Uterus (tissue), 4 donors: ENCODE measurements around the gene FYN. TPM values are rescaled to one million over a fixed set of nuclear protein-coding genes. Genes with fewer than 3 reads are reported as not detected.

Experiments used
- DNase-seq, 2 donors: peaks; one replicate each; pipeline ENCODE4 v3.0.0-alpha.2; 2019 to 2020
- H3K27ac ChIP-seq, 2 donors: fragments of 200-600 bp; sonication (generic); 1 replicate in 1 of 2; 2 replicates in 1 of 2; pipeline ENCODE4 v1.5.1; 2016 to 2018
- H3K27me3 ChIP-seq, 2 donors: fragments of 200-600 bp; sonication (generic); one replicate each; pipeline ENCODE4 v1.5.1; 2018 to 2019; ENCODE audit warnings: control low read depth in 1 of 2
- H3K36me3 ChIP-seq, 2 donors: fragments of 200-600 bp; sonication (generic); one replicate each; pipeline ENCODE4 v1.5.1; 2019; ENCODE audit warnings: control low read depth in 1 of 2
- H3K4me1 ChIP-seq, 2 donors: fragments of 200-600 bp; sonication (generic); one replicate each; pipeline ENCODE4 v1.5.1; 2018 to 2019; ENCODE audit warnings: control low read depth in 1 of 2
- H3K4me3 ChIP-seq, 2 donors: fragments of 200-600 bp; sonication (generic); 1 replicate in 1 of 2; 2 replicates in 1 of 2; pipeline ENCODE4 v1.5.1; 2018 to 2019; ENCODE audit warnings: mild to moderate bottlenecking in 1 of 2
- H3K9me3 ChIP-seq, 2 donors: fragments of 200-600 bp; sonication (generic); one replicate each; pipeline ENCODE4 v1.5.1; 2019; ENCODE audit warnings: control low read depth in 1 of 2
- POLR2A ChIP-seq, 2 donors: fragments of 450-650 bp; IDR thresholded peaks; one replicate each; pipeline ENCODE4 v1.6.1; 2016; ENCODE audit warnings: antibody characterized with exemption in 2 of 2, mild to moderate bottlenecking in 1 of 2, moderate library complexity in 1 of 2
- intact Hi-C: fragments of 100-400 bp; cut with DNase I; formaldehyde crosslinking; loops from one replicate; pipeline ENCODE4 v1.15.1; 2023; ENCODE audit warnings: low total_unique reads
- total RNA-seq, 4 donors: library from RNA; depleted of rRNA in 3 of 4; stranded (reverse); fragments of >200 nt in 3 of 4; gene quantifications; one replicate each; pipeline versions ENCODE4 v1.1.0 to v1.2.4, GENCODE V29; 2014 to 2023
- TF ChIP-seq, protein P1 (sequence below), 4 experiments: fragments of 200-600 bp in 2 of 4; fragments of 450-650 bp in 2 of 4; sonication (generic) in 2 of 4; IDR thresholded peaks; one replicate each; pipeline ENCODE4 v1.5.1; 2016 to 2019; ENCODE audit warnings: antibody characterized with exemption in 4 of 4, mild to moderate bottlenecking in 2 of 4, moderate library complexity in 1 of 4
- donor health status: DM: yes; HTN: yes; CAD: no.

Gene FYN
- total RNA-seq, 4 donors from 2014 or later = 50.7 to 208 (median 135) TPM

DNA sequence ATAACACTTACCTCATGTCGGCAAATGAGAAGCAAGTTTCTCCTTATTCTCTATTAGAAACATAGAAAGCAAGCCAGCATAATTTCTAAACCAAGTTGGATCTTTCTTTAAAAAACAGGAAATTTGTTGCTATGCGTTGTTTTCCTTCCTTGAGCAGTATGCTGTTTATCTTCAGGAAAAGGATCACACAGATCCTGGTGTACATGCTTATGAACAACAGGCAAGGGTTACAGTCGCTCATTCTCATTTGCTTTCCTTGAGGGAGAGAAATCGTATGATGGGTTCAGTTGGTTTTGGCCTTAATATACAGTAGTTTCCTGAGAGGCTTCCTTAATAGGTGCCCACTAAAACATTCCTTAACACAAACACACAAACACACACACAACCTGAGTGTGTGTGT lies 118.8 kb downstream of the FYN start:
- H3K9me3 ChIP-seq = no peaks in the 10 kb centered on the region
- H3K36me3 ChIP-seq = no peaks in the 10 kb centered on the region
- H3K4me1 ChIP-seq = no peaks in the 10 kb centered on the region
- peak overlapping the region in 1 of 2 donors; percentile 23 for H3K27ac ChIP-seq
- no peak for DNase-seq
- H3K4me3 ChIP-seq = no peak overlapping the region
- TF ChIP-seq POLR2A (IDR thresholded peaks at IDR 0.05) = no peak
- TF ChIP-seq, protein P1, sequence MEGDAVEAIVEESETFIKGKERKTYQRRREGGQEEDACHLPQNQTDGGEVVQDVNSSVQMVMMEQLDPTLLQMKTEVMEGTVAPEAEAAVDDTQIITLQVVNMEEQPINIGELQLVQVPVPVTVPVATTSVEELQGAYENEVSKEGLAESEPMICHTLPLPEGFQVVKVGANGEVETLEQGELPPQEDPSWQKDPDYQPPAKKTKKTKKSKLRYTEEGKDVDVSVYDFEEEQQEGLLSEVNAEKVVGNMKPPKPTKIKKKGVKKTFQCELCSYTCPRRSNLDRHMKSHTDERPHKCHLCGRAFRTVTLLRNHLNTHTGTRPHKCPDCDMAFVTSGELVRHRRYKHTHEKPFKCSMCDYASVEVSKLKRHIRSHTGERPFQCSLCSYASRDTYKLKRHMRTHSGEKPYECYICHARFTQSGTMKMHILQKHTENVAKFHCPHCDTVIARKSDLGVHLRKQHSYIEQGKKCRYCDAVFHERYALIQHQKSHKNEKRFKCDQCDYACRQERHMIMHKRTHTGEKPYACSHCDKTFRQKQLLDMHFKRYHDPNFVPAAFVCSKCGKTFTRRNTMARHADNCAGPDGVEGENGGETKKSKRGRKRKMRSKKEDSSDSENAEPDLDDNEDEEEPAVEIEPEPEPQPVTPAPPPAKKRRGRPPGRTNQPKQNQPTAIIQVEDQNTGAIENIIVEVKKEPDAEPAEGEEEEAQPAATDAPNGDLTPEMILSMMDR (IDR thresholded peaks at IDR 0.05) = no peak
- intact Hi-C loops = no loop called here
- H3K27me3 ChIP-seq = no peaks in the 10 kb centered on the region

GRCh38 chr6:111753573-111753972 lies 119.7 kb downstream of the FYN start:
- intact Hi-C loops = no loop called here
- no peak for DNase-seq

DNA sequence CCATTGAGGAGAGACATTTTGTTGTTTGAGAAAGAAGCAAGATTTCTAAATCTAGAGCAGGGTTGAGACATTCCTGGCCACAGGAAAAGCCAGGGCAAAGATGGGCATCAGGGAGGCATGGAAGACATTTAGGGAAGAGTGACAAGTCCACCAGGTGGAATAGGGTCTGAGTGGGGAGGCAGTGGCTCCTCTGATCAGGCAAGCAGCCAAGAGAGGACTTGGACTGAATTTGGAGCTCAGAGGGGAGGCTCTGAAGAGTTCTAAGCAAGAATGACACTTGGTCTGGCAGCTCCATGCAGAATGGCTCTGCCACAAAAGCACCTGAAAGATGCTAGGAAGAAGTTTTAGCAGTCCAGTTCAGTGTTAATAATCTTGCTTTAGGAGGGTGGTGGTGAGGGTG lies 120.8 kb downstream of the FYN start:
- intact Hi-C loops = no loop called here

More at GRCh38 chr6:111753573-111753972, 119.7 kb downstream of the FYN start:
- no peaks in the 10 kb centered on the region for H3K4me1 ChIP-seq
- TF ChIP-seq, protein P1 (IDR thresholded peaks at IDR 0.05) = no peak
- TF ChIP-seq POLR2A (IDR thresholded peaks at IDR 0.05) = no peak
- no peak overlapping the region for H3K27ac ChIP-seq
- H3K27me3 ChIP-seq = no peaks in the 10 kb centered on the region
- no peaks in the 10 kb centered on the region for H3K36me3 ChIP-seq
- H3K9me3 ChIP-seq = no peaks in the 10 kb centered on the region
- H3K4me3 ChIP-seq = no peak overlapping the region

DNA sequence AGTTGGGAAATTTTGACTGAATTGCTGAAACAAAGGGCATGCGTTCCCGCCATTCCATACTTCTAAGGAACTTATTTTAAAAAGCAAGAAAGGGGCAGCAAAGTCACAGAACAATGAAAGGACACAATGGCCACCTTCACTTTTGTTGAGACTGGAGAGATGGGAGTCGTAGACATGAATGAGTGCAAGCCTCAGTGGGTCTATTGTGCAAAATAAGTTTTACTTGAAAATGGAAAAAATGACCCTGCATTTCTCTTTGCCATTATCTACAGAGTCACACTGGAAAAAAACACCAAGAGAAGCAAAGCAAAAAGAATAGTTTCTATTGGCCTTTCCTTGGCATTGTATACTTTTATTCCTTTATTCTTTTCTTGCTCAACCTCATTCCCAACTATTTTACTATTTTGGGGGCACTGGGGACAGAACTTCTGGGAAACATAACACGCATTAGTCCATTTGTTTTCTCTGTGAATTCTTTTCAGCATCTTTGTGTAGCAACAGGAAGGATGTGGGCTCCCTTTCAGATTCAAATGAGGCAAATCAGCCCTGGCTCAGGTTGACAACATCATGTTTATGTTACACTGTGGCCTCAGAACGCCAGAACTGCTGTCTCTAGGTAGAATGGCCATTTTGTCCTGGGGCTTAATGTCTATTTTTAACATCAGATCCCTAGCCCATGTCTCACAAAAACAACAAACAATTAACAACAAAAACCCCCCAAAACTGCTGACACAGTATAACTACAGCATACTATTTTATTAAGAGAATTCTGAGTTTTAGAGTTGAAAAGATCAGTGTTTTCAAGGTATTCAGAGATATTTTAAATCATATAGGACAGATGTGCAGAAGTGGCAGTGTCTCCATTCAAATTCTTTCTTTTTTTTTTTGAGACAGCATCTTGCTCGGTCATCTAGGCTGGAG lies 122.2 kb downstream of the FYN start:
- Histone ChIP-seq H3K4me3 (no peak overlapping the region), H3K4me1 (no peaks in the 10 kb centered on the region), H3K27ac (no peak overlapping the region), H3K36me3 (no peaks in the 10 kb centered on the region), H3K9me3 (no peaks in the 10 kb centered on the region), H3K27me3 (no peaks in the 10 kb centered on the region)
- no peak for DNase-seq
- intact Hi-C loops = no loop called here
- TF ChIP-seq, protein P1 (IDR thresholded peaks at IDR 0.05) = no peak
- no peak for TF ChIP-seq POLR2A (IDR thresholded peaks at IDR 0.05)

More for the DNA sequence above, 120.8 kb downstream of the FYN start:
- Histone ChIP-seq H3K36me3 (no peaks in the 10 kb centered on the region), H3K4me3 (no peak overlapping the region), H3K4me1 (no peaks in the 10 kb centered on the region), H3K27ac (no peak overlapping the region), H3K9me3 (no peaks in the 10 kb centered on the region), H3K27me3 (no peaks in the 10 kb centered on the region)
- no peak for TF ChIP-seq POLR2A (IDR thresholded peaks at IDR 0.05)
- TF ChIP-seq, protein P1 (IDR thresholded peaks at IDR 0.05) = no peak
- no peak for DNase-seq

GRCh38 chr6:111750153-111750552 lies 123.1 kb downstream of the FYN start:
- intact Hi-C loops = no loop called here
- TF ChIP-seq, protein P1 (IDR thresholded peaks at IDR 0.05) = no peak
- no peak for TF ChIP-seq POLR2A (IDR thresholded peaks at IDR 0.05)
- Histone ChIP-seq H3K36me3 (no peaks in the 10 kb centered on the region), H3K4me3 (no peak overlapping the region), H3K27me3 (no peaks in the 10 kb centered on the region), H3K4me1 (no peaks in the 10 kb centered on the region), H3K9me3 (no peaks in the 10 kb centered on the region), H3K27ac (no peak overlapping the region)
- DNase-seq = no peak
